ENCODE results near the gene CUZD1.

DNA sequence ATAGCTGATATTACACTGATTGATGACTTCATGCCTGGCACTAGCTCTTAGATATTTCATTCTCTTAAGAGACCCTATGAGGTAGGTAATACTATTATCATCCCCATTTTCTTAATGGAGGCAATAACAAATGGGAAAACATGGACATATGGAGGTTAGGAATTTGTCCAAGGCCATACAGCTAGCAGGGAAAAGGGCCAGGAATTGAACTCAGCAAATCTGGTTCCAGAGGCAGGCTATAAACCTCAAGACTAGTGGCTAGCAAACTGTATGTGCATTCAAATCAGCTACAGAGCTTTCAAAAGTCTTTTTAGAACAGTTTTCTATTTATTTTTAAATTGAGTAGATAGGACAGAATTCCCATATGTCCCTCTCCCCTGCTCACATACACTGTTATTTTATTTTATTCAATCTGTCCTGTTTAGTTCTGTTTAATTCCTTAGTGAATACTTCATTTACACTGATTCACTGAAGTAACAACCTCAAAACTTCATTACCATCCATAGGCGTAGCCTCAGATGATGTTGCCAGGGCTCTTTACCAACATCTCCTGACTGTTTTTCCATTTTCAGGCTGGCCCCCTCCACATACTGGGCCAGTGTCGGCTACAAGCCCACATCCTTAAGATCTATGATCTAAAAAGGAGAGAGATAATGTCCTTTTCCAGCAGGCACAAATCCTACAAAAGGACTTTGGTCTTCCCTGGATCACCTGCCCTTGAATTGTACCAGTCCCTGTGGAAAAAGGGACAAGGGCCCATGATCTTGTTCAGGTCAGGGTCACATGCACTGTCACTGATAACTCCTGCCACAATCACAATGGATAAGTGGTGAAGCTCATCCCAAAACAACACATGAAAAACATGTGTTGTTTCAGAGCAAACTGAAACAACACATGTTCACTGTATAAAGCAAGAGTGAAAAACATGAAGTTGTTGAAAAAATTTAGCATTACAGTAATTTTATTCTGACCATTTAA, 17.8 kb upstream of the CUZD1 start:
- TF ChIP-seq, protein P1, sequence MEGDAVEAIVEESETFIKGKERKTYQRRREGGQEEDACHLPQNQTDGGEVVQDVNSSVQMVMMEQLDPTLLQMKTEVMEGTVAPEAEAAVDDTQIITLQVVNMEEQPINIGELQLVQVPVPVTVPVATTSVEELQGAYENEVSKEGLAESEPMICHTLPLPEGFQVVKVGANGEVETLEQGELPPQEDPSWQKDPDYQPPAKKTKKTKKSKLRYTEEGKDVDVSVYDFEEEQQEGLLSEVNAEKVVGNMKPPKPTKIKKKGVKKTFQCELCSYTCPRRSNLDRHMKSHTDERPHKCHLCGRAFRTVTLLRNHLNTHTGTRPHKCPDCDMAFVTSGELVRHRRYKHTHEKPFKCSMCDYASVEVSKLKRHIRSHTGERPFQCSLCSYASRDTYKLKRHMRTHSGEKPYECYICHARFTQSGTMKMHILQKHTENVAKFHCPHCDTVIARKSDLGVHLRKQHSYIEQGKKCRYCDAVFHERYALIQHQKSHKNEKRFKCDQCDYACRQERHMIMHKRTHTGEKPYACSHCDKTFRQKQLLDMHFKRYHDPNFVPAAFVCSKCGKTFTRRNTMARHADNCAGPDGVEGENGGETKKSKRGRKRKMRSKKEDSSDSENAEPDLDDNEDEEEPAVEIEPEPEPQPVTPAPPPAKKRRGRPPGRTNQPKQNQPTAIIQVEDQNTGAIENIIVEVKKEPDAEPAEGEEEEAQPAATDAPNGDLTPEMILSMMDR (IDR thresholded peaks at IDR 0.05) = no peak
- no peak for TF ChIP-seq POLR2A (IDR thresholded peaks at IDR 0.05)

All from esophagus squamous epithelium (tissue), 4 donors.